Measurements from ENCODE around the gene AOC1.
"Not testable (repeated sequence)": the region's sequence is repeated elsewhere in the genome, so short reads cannot be mapped to it uniquely, and the experiment has no call there.

AOC1 gene, protein sequence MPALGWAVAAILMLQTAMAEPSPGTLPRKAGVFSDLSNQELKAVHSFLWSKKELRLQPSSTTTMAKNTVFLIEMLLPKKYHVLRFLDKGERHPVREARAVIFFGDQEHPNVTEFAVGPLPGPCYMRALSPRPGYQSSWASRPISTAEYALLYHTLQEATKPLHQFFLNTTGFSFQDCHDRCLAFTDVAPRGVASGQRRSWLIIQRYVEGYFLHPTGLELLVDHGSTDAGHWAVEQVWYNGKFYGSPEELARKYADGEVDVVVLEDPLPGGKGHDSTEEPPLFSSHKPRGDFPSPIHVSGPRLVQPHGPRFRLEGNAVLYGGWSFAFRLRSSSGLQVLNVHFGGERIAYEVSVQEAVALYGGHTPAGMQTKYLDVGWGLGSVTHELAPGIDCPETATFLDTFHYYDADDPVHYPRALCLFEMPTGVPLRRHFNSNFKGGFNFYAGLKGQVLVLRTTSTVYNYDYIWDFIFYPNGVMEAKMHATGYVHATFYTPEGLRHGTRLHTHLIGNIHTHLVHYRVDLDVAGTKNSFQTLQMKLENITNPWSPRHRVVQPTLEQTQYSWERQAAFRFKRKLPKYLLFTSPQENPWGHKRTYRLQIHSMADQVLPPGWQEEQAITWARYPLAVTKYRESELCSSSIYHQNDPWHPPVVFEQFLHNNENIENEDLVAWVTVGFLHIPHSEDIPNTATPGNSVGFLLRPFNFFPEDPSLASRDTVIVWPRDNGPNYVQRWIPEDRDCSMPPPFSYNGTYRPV

GRCh38 chr7:150852371-150852905 is at the start of gene AOC1:
TSS of gene AOC1 (plus strand) at chr7:150852517. CDS start at chr7:150856471, 3,954 bp downstream.
- DNase-seq, result no peak

DNA sequence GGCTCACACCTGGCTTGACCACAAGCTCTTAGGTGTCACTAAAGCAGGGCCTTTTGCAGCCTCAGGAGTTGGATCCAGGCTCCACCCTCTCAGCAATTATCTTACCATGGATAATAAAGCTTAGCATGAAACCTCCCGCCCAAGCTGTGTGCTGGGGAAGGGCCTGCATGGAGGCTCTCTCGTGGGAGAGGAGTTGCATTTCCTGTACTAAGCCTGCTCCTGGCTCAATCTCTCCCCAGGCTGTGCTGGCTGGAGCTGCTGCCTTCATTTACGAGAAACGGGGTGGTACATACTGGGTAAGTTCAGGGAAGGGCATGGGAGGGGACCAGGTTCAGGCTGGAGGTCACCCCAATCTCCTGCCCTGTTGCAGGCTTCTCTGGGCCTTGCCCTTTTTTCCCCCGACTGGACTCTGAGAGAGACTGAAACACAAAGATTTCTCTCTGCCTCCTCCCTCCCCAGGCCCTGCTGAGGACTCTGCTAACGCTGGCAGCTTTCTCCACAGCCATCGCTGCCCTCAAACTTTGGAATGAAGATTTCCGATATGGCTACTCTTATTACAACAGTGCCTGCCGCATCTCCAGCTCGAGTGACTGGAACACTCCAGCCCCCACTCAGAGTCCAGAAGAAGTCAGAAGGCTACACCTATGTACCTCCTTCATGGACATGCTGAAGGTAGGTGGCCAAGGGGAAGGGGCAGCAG is 49.0 kb upstream of the AOC1 start:
- no peak for DNase-seq

- DNase-seq, result no peak
These were observed 47.5 kb upstream of the AOC1 start for GRCh38 chr7:150804802-150805201.

- no peak for DNase-seq
These were observed 46.5 kb upstream of the AOC1 start for GRCh38 chr7:150805864-150806263.

DNA sequence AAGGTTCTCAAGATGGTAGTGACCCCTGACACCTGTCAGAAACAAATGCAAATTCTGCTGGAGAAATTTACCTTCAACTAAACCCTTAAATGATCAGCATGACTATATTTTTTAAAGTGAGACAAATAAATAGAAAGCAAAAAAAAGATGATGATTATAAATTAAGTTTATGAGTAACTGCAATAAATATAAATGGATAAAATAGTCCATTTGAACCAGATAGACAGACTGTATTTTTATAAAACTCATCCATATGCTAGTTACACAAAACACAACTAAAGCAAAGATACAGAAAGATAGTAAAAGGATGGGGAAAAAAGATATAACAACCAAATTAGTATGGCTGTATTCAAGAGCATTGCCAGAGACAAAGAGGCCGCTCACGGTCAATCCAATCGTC is 45.9 kb upstream of the AOC1 start:
- no peak for DNase-seq

DNA sequence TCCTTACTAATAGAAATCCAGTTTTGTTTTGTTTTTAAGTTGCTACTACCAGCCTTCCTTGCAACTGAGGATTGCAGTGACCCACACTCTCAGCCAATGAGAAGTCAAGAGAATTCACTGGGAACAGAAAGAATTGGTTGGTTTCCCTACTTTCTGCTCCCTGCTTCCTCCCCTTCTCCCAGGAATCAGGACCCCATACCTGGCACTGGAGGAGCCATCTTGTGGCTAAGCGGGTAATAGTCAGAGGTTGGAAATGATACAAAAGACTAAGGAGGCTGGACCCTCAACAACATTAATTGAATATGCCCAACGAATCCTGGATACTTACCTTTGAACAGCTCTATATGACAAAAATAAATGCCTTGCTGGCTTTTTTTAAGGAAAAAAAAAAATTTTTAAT is 45.5 kb upstream of the AOC1 start:
- no peak for DNase-seq

- DNase-seq, result not testable (repeated sequence)
These were observed 44.5 kb upstream of the AOC1 start for GRCh38 chr7:150807616-150808438.

DNA sequence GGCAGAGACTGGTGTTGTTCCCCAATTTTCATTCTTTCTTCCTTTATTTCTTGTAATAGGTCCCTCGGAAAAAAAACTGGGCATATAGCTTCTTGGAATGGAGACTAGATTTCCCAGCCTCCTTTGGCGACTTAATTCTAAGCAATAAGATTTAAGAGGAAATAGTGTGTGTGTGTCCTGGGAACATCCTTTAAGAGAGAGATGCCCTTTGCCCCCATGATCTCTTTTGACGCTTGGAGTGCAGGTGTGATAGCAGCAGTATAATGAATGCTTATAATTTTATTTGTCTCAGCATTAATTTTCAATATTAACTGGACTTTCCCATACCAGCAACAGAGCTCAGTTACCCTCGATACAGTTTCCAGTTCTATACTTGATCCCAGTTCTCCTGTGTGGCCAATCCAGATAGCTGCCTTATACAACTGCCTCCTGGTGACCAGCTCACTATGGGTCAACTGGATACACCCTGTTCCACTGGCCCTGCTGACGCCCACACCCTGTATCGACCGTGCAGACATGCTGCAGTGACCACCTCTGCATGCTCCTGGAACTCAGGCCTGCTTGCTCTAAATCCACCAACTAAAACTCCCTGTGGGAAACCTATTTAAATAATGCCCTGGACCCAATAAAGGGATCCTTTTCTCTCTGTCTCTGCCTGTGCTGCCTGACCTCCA is 37.9 kb upstream of the AOC1 start:
- no peak for DNase-seq

- DNase-seq, result no peak
These were observed 33.3 kb upstream of the AOC1 start for GRCh38 chr7:150818971-150819370.

GRCh38 chr7:150820148-150820547 is 32.2 kb upstream of the AOC1 start:
- no peak for DNase-seq

GRCh38 chr7:150820578-150821198 is 31.6 kb upstream of the AOC1 start:
- DNase-seq, result no peak

DNA sequence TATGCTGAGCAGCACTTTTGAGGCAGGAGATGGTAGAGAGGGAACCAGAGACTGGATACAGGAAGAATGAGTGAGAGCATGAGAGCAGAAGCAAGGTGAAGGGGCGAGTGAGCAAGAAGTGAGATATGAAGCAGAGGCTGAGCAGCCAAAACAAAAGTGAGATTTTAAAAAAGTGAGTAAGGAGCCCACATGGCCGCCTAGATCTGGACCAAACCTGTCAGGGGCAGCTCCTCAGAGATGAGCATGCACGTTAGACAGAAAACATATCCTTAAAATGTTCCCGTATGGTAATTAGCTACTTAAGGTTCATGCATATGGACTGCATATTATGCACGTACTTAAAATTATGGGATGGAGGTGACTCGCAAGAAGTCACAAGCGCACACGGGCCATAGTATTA is 29.3 kb upstream of the AOC1 start:
- no peak for DNase-seq

DNA sequence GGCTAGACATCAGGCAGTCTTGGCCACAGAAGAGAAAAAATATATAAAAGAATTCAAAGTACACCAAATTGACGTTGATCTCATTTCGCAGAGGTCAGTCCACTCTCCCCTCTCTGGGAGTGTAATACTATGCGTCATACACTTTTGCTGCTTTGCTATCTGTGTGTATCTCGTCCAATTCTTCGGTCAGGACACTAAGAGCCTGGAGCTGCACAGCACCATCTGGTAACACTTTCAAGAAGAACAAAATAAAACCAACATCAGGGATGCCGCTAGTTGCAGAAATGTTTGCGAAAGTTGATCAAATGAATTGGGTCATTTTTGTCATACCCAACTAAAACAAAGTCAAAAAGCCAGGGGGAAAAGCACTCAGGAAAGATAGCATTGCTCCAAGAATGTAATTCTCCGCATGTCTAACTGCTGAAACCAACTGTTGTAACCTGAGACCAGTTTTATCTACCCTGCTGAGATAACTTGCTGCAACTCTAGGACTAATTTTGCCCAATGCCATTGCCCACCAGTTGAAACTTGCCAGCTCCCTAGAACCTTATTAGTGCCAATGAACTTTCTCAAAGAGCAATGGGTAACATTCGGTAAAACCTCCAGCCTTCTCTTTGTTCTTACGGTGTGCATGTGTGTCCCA is 28.7 kb upstream of the AOC1 start:
- no peak for DNase-seq

- DNase-seq, result no peak
These were observed 27.7 kb upstream of the AOC1 start for GRCh38 chr7:150824379-150825177.

GRCh38 chr7:150826061-150826849 is 26.1 kb upstream of the AOC1 start:
- no peak for DNase-seq

DNA sequence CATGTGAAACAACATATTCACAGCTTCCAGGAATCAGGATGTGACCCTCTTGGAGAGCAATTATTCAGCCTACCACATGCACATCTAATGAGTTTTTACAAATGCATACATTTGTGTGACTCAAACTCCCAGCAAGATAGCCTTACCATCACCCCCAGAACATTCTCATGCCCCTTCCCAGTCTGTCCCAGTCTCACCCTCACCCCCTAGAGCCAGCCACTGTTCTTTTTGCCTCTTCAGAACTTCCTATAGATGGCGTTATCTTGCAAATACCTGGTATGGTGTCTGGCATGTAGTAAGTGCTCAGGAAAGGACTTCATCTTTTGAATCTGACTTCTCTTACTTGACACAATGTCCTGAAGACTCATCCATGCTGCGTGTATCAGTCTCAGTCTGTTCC is 23.9 kb upstream of the AOC1 start:
- no peak for DNase-seq

- DNase-seq, result no peak
These were observed 22.9 kb upstream of the AOC1 start for GRCh38 chr7:150829426-150829825.

DNA sequence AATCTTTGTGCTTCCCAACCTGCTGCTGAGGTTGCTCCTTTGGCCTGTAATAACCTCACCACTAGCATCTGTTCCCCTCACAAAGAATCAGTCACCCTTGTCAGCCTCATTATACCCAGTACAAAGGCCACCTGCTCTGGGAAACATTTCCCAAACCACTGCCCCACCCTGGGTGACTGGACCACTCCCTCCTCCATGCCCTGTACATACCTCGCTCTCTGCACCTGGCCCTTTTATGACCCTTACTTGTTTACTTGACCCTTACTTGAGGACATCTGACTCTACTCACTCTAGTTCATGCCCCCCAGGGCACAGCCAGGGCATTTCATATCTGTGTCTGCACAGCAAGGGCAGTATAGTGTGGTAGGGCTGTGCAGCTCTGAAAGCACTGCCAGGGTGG is 21.4 kb upstream of the AOC1 start:
- DNase-seq, result no peak

GRCh38 chr7:150831851-150832250 is 20.5 kb upstream of the AOC1 start:
- no peak for DNase-seq

Data from activated CD4-positive, alpha-beta T cell treated with anti-CD3 and anti-CD28 coated beads, Interleukin-2, amount 50 U/mL, for 48 hours (primary cell).